Endothelial cell (in vitro differentiated cells): ENCODE results near the gene AKNA. TPM values are rescaled to one million over a fixed set of nuclear protein-coding genes. Genes with fewer than 3 reads are reported as not detected.

Source experiments
- DNase-seq: peaks from one replicate; pipeline ENCODE4 v3.0.0; 2021; ENCODE audit warnings: low spot score
- H3K27ac Mint-ChIP-seq: one replicate; pipeline ENCODE4 v1.8.0; 2021; ENCODE audit warnings: mixed read lengths, inconsistent platforms; ENCODE audit not compliant: unreplicated experiment
- H3K27me3 Mint-ChIP-seq: one replicate; pipeline ENCODE4 v1.8.0; 2021; ENCODE audit warnings: mild to moderate bottlenecking, moderate library complexity, mixed read lengths, inconsistent platforms; ENCODE audit not compliant: unreplicated experiment
- H3K36me3 Mint-ChIP-seq: one replicate; pipeline ENCODE4 v1.8.0; 2021; ENCODE audit warnings: mild to moderate bottlenecking, low read depth, mixed read lengths, inconsistent platforms; ENCODE audit not compliant: unreplicated experiment
- H3K4me1 Mint-ChIP-seq: one replicate; pipeline ENCODE4 v1.8.0; 2021; ENCODE audit warnings: mild to moderate bottlenecking, mixed read lengths, inconsistent platforms; ENCODE audit not compliant: unreplicated experiment
- H3K4me3 Mint-ChIP-seq: one replicate; pipeline ENCODE4 v1.8.0; 2021; ENCODE audit warnings: mild to moderate bottlenecking, mixed read lengths, inconsistent platforms; ENCODE audit not compliant: unreplicated experiment
- H3K9me3 Mint-ChIP-seq: one replicate; pipeline ENCODE4 v1.8.0; 2021; ENCODE audit warnings: mixed read lengths, inconsistent platforms; ENCODE audit not compliant: unreplicated experiment
- total RNA-seq: library from RNA; stranded (reverse); fragmentation: NEBNext Ultra II Directional; extraction: Animal tissue kit (Norgen Biotek cat#: 25700); gene quantifications from one replicate; pipeline ENCODE4 v1.2.1, GENCODE V29; 2021; ENCODE audit not compliant: unreplicated experiment
- TF ChIP-seq, protein P1 (sequence below): fragments of 200-600 bp; sonication (generic); IDR thresholded peaks from one replicate; pipeline ENCODE4 v1.5.0; 2021; ENCODE audit warnings: antibody characterized with exemption; ENCODE audit not compliant: unreplicated experiment

AKNA gene
- total RNA-seq, 1 donor from 2014 or later = 79.1 TPM

DNA sequence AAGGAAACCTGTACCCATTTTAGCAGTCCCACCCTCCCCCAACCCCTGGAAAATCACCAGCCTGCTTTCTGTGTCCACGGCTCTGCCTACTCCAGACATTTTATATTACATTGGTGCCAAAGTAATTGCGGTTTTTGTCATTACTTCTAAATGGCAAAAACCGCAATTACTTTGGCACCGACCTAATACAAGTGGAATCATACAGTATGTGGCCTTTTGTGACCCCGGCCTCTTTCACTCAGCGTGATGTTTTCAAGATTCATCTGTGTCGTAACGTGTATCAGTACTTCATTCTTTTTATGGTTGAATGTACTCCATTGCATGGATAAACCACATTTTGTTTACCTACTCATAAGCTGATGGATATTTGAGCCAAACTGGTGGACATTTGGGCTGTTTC, 74.6 kb downstream of the AKNA start:
- H3K36me3 Mint-ChIP-seq = peaks cover 17% of the 10 kb centered on the region
- H3K9me3 Mint-ChIP-seq = no peaks in the 10 kb centered on the region
- no peak overlapping the region for H3K27ac Mint-ChIP-seq
- TF ChIP-seq, protein P1, sequence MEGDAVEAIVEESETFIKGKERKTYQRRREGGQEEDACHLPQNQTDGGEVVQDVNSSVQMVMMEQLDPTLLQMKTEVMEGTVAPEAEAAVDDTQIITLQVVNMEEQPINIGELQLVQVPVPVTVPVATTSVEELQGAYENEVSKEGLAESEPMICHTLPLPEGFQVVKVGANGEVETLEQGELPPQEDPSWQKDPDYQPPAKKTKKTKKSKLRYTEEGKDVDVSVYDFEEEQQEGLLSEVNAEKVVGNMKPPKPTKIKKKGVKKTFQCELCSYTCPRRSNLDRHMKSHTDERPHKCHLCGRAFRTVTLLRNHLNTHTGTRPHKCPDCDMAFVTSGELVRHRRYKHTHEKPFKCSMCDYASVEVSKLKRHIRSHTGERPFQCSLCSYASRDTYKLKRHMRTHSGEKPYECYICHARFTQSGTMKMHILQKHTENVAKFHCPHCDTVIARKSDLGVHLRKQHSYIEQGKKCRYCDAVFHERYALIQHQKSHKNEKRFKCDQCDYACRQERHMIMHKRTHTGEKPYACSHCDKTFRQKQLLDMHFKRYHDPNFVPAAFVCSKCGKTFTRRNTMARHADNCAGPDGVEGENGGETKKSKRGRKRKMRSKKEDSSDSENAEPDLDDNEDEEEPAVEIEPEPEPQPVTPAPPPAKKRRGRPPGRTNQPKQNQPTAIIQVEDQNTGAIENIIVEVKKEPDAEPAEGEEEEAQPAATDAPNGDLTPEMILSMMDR = no peak
- peaks cover 2% of the 10 kb centered on the region for H3K27me3 Mint-ChIP-seq
- no peak for DNase-seq
- no peaks in the 10 kb centered on the region for H3K4me1 Mint-ChIP-seq
- no peak overlapping the region for H3K4me3 Mint-ChIP-seq

DNA sequence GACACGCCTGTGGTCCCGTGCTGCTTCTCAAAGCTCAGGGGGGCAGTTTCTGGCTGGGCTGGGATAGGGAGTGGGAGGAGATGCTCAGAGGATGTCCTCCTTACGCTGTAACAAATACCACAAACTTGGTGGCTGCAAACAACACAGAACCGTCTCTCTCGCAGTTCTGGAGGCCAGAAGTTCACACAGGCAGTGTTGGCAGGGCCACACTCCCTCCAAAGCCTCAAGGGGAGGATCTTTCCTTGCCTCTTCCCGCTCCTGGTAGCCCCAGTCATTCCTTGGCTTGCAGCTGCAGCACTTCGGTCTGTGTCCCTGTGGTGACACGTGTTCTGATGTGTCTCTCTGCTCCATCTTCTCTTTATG, 75.3 kb downstream of the AKNA start:
- H3K27me3 Mint-ChIP-seq = peaks cover 4% of the 10 kb centered on the region
- H3K27ac Mint-ChIP-seq = no peak overlapping the region
- TF ChIP-seq, protein P1 = no peak
- no peaks in the 10 kb centered on the region for H3K9me3 Mint-ChIP-seq
- peaks cover 18% of the 10 kb centered on the region for H3K36me3 Mint-ChIP-seq
- no peaks in the 10 kb centered on the region for H3K4me1 Mint-ChIP-seq
- DNase-seq = no peak
- H3K4me3 Mint-ChIP-seq = no peak overlapping the region

DNA sequence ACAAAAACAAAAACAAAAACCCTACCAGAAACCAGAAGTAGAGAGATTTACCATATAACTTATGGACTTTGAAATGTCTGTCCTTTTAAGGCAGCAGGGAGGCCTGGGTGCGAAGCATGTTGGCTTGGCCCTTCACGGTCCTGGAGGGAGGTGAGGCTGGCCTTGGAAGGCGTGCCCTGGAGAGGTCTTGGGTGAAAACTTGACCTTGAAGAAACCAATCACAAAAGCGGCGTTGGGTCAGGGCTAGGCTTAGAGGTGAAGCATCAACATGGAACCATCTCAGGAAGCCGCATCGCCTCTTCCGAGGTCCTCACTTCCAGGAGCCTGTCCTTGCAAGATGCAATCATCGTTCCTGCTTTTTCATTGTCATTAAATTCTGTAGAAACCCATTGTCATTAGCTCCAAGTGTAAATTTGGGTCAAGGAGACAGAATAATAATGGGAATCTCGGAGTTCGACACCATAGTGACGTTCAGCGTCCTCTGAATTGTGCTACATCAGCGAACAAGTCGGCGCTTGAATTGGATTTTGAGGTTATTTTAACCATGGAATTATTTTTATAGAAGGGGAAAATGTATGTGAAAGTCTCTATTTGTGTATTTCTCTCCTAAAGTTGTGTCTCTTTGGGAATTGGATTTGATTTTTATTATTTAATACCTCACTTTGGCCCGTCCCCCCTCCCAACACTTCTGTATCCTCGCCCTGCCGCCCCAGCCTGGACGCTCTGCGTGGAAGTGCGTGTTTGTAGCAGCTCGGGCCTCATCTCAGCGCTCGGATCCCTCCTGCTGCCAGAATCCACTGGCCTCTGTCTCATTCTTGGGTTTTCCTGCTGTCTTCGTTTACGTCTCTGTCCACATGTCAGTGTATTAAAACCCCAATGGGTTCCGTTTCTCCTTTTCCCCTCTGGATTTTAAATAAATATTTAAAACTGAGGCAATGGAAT, 75.9 kb downstream of the AKNA start:
- Mint-ChIP-seq H3K27me3 (peaks cover 6% of the 10 kb centered on the region), H3K9me3 (no peaks in the 10 kb centered on the region), H3K27ac (no peak overlapping the region), H3K4me1 (no peaks in the 10 kb centered on the region), H3K4me3 (no peak overlapping the region), H3K36me3 (peaks cover 18% of the 10 kb centered on the region)
- TF ChIP-seq, protein P1 = no peak
- DNase-seq = no peak

DNA sequence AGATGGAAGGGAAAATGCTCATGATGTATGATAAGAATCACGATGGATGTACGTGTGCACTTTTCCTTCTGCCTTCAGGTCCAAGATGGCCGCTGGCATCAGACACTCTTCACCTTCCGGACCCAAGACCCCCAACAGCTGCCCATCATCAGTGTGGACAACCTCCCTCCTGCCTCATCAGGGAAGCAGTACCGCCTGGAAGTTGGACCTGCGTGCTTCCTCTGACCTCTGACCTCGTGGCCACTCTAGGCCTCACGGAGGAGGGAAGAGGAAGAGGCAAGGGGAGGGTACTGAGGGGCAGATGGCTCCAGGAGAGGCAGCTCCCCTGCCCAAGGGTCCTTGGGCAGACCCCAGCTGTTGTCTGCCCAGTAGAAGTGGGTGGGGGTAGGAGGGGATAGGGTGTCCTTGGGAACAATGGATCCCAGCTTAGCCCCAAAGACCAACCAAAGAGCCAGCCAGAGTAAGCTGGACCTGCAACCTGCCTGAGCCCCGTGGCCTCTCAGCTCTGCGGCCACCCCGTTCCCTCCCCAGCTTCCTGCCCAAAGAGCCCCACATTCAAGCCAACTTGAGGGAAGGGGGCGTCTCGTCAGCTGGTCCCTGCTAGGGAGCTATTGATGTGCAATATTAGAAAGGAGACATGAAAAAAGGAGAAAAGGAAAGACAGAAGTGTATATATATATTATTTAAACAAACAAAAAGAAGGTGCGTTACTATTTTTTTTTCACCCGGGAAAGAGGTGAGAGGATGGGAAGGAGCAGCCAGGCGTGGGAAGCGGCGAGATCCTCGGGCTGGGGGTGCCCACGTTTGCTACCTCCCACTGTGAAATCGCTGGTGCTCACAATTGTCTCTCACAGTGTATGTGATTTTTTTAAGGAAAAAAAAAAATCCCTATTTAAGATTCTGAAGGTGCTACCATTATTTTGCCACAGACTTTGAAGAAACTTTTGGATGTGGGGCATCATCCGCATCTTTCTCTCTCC, 77.0 kb downstream of the AKNA start:
- Mint-ChIP-seq H3K4me3 (no peak overlapping the region), H3K36me3 (peaks cover 18% of the 10 kb centered on the region), H3K27me3 (peaks cover 6% of the 10 kb centered on the region), H3K4me1 (no peaks in the 10 kb centered on the region), H3K9me3 (no peaks in the 10 kb centered on the region), H3K27ac (no peak overlapping the region)
- no peak for DNase-seq
- TF ChIP-seq, protein P1 = no peak
